ENCODE results near the gene SNX5. TPM values are rescaled to one million over a fixed set of nuclear protein-coding genes. Genes with fewer than 3 reads are reported as not detected.

SNX5 gene
- total RNA-seq, 1 experiment from 2014 or later, result 235 TPM

DNA sequence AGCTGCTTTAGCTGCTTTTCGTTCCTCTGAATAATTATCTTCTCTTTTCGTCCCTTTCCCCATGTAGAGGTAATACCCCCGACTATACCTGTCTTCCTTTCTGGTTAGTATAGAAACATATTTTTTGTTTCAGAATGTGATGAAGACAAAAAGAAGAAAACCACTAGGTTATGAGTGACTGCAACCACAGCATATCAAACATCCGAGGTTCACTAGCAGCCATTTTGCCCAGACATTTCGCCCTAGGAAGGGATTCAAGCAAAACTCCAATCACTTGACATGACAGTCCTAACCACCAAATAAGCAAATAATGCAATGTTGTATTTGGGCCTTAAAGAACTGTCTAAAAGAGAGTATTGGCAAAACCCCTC lies 9.4 kb downstream of the SNX5 start:
- no peak overlapping the region for H3K4me3 ChIP-seq
- no peaks in the 10 kb centered on the region for H3K9me3 ChIP-seq (replicated peaks)
- H3K36me3 ChIP-seq, result peaks cover 76% of the 10 kb centered on the region
- H3K4me1 ChIP-seq, result peaks cover 26% of the 10 kb centered on the region
- DNase-seq, result no peak
- no peaks in the 10 kb centered on the region for H3K27me3 ChIP-seq
- no peak overlapping the region for H3K27ac ChIP-seq

DNA sequence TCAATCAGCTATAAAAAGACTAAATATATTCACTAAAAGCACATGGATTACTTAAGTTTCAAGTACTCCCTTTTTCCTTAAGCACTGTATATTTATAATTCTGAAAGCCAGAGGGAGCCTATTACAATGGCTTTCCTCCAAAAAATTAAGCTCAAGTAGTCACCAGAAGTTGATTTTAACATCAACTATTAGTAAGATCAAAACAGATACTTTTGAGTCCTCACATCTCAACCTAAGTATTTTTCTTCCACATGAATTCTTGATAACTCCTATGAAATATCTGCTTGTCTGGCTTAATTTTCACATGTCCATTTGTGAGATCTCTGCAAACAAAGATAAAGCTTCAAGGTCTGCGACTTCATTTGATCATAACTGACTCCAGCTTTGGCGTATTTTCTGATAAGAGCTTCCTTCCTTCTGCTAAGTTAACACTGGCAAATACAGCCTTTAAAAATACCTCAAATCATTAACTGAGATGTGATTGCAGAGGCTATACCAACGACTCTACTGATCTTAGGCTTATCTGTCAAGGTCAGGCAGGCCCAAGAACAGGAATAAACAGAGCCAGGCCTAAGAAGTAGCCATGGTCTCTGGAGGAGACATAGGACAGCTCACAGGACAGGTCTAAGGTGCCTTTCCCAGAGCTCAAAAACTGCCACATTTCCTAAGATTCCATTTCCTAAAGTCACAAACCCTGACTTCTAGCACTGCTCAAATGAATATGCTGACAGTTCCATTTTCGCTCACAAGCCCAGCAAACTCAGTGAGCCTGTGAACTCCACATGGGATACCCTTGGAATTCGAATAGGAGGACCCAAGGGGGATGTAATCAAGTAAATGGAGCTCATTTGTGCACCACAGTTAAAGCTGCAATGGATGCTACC lies 10.0 kb downstream of the SNX5 start:
- peaks cover 23% of the 10 kb centered on the region for H3K4me1 ChIP-seq
- no peaks in the 10 kb centered on the region for H3K27me3 ChIP-seq
- no peaks in the 10 kb centered on the region for H3K9me3 ChIP-seq (replicated peaks)
- H3K27ac ChIP-seq, result no peak overlapping the region
- peaks cover 76% of the 10 kb centered on the region for H3K36me3 ChIP-seq
- no peak overlapping the region for H3K4me3 ChIP-seq
- DNase-seq, result no peak

DNA sequence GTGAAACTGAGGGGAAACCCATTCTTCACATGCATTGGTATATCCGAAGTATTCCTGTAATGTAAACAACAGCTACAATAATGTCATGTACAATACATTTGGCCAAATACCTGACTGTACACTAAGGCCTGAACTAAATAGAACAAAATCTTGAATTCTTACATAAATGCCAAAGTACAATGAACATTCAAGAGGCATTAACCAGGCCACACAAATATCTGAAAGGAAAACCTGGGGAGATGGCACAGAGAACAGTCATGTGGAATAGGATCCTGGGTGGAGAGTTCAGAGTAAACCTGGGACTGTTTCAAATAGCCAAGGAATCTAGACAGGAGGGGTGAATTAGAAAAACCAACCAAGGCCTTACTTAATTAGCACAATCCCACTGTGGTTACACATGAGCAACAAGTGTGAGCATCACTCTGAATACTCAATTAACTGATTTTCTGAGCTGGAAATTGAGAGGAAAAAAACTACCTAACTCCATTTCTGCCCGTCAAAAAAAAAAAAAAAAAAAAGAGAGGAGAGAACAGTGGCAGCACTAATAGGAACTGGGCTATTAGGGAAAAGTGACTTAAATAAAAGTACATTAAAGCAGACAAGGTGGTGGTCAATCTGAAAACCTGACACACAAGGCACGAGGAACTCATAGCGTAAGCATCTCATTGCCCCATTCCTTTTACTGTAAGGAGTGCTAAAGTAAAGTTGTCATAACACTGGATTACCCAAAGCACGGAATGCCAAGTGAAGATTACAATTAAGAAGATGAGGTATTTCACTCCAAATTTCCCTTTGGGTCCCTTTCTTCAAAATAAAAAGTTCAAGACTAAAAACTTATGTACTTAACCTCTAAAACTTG lies 10.9 kb downstream of the SNX5 start:
- no peaks in the 10 kb centered on the region for H3K9me3 ChIP-seq (replicated peaks)
- peaks cover 76% of the 10 kb centered on the region for H3K36me3 ChIP-seq
- no peak overlapping the region for H3K4me3 ChIP-seq
- H3K4me1 ChIP-seq, result peaks cover 19% of the 10 kb centered on the region
- H3K27me3 ChIP-seq, result no peaks in the 10 kb centered on the region
- no peak overlapping the region for H3K27ac ChIP-seq
- no peak for DNase-seq

DNA sequence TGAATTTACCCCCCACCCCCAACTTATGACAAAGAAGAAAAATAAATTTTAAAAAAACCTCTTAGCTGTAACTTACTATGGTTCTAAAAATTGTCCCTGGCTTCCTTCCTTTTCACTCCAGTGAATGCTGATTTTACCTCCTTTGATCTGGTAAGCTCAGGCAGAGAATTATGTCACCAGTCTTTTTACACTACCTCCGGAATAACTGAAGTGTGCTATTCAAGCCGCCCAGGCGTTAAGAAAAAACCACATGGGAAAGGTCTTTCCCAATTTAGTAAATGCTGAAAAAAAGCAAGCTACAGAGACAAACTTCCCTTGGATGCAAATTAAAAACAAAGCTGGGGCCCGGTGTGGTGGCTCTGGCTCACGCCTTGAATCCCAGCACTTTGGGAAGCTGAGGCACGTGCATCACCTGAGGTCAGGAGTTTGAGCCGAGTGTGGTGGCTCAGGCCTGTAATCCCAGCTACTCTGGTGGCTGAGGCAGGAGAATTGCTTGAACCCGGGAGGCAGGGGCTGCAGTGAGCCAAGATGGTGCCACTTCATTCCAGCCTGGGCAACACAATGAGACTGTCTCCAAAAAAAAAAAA lies 12.4 kb downstream of the SNX5 start:
- Histone ChIP-seq H3K36me3 (peaks cover 79% of the 10 kb centered on the region), H3K27ac (no peak overlapping the region), H3K9me3 (replicated peaks) (no peaks in the 10 kb centered on the region), H3K4me1 (peaks cover 7% of the 10 kb centered on the region), H3K27me3 (no peaks in the 10 kb centered on the region), H3K4me3 (no peak overlapping the region)
- no peak for DNase-seq

DNA sequence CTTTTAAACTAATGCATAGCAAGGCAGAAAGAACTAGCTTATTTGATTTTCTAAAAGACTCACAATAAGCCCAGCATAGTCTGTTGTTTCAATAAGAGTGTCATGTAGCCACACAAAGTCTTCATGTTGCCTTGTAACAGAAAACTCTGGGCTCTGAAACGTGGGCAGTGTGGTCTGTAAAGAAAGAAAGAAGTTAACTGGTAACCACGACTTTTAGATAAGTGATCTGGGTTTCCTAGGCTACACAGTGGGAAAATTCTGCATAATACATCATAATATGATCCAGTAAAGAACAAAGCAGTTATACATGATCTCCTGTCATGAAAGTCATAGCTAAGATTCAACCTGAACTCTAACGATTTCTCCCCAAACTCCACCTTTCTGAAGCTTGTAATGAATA lies 13.3 kb downstream of the SNX5 start:
- no peak overlapping the region for H3K4me3 ChIP-seq
- H3K9me3 ChIP-seq (replicated peaks), result no peaks in the 10 kb centered on the region
- H3K36me3 ChIP-seq, result peaks cover 86% of the 10 kb centered on the region
- H3K27ac ChIP-seq, result no peak overlapping the region
- DNase-seq, result no peak
- no peaks in the 10 kb centered on the region for H3K27me3 ChIP-seq
- H3K4me1 ChIP-seq, result peaks cover 2% of the 10 kb centered on the region

DNA sequence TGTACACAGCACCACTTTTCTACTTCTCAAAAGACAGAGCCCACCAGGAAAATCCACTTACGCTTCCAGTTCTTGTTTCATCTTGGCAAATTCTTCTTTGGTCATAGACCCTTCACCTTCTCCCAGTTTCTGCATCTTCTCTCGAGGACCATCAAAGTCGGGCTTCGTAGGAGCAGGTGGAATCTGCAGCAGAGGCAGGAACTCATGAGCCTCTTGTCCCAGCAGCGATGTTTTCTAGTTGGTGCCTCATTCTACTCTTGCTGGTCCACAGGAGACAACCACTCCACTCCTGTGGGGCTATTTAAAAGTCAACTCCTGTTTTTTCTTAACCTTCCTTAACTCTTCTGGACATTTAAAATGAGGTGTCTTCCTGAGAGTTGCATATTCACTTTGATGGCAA lies 14.7 kb downstream of the SNX5 start:
- DNase-seq, result no peak
- no peak overlapping the region for H3K27ac ChIP-seq
- no peaks in the 10 kb centered on the region for H3K9me3 ChIP-seq (replicated peaks)
- H3K4me1 ChIP-seq, result peaks cover 2% of the 10 kb centered on the region
- H3K27me3 ChIP-seq, result no peaks in the 10 kb centered on the region
- H3K36me3 ChIP-seq, result peaks cover 93% of the 10 kb centered on the region
- no peak overlapping the region for H3K4me3 ChIP-seq

DNA sequence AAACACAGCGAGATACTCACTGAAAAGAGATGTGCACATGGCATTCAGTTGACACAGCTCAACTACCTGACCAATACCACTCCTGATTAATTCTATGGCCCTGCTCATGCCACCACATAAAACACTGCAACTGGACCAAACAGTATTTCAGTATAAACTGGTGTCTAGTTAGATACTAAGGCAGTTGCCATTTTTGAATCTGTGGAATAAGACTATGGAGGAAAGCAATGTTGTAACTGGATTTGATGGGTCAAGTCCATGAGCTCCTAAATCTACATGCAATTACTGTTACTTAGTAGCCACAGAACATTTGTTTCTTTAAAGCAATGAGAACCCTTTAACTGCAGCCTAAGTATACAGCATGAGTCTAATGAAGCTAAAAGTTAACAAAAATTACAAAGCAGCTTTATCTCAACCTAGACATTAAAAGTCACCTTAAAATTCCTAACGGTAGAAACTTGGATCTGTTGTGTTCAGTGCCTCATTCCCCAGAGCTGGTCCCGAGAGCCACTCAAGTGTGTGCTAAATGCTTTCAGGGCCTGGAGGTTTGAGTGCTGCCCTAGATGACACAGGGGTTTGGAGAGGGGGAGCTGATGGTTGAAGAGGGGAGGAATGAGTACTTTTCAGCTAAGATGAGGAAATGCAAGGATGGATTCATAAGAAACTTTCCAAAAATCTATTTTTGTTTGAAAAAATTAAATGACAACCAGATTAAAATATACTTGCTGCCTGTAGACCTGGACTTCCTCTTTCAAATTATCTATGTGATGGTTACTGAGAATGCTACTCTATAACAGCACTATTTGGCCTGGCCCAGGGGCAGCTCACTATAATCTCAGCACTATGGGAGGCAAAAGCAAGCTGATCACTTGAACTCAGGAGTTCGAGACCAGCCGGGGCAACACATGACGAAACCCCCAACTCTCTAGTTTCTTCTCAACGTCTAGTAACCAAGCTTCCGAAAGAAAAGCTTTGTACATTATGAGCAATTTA lies 15.6 kb downstream of the SNX5 start:
- H3K36me3 ChIP-seq, result peaks cover 93% of the 10 kb centered on the region
- no peak for DNase-seq
- no peak overlapping the region for H3K4me3 ChIP-seq
- H3K27ac ChIP-seq, result no peak overlapping the region
- no peaks in the 10 kb centered on the region; the same call in 1 of the 2 replicates for H3K4me1 ChIP-seq
- H3K9me3 ChIP-seq (replicated peaks), result no peaks in the 10 kb centered on the region
- no peaks in the 10 kb centered on the region for H3K27me3 ChIP-seq

DNA sequence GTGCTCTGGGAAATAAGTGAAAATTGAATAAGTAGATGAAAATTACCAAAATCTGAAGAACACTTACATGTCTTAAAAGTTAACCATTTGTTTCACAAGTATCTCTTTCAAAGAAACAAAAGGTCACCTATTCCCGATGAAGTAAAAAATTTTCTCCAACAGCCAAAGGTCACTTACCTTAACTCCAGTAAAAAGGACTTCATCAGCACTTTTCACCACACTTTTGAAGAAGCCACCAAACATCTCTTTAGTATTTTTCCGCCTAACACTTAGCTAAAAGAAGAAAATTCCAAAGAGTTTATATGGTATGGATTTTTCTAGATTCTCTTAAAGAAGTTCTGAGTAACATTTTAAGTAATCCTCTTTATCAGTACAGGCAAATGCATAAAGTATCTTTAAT lies 17.3 kb downstream of the SNX5 start:
- Histone ChIP-seq H3K4me1 (no peaks in the 10 kb centered on the region), H3K27me3 (no peaks in the 10 kb centered on the region), H3K36me3 (peaks cover 100% of the 10 kb centered on the region), H3K27ac (no peak overlapping the region), H3K9me3 (replicated peaks) (no peaks in the 10 kb centered on the region), H3K4me3 (no peak overlapping the region)
- no peak for DNase-seq

DNA sequence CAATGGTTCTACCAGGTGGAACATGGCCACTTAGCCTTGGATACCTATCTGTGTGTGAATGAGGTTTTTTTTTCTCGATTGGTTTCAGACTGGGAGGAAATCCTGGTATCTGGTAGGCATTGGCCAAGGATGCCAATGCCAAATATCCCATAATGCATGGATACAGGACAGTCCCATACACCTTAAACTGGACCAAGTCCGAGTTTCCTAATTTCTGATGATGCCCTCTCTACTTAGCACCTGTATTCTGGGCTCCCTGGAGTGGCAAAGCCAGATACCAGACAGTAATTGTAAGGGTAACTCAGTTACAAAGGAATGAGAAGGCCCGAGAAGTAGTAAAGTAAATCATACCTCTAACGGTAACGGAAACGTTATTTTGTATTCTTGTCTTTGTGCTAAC lies 17.9 kb downstream of the SNX5 start:
- Histone ChIP-seq H3K36me3 (peaks cover 100% of the 10 kb centered on the region), H3K27me3 (no peaks in the 10 kb centered on the region), H3K27ac (no peak overlapping the region), H3K4me3 (no peak overlapping the region), H3K4me1 (no peaks in the 10 kb centered on the region), H3K9me3 (replicated peaks) (no peaks in the 10 kb centered on the region)
- no peak for DNase-seq

DNA sequence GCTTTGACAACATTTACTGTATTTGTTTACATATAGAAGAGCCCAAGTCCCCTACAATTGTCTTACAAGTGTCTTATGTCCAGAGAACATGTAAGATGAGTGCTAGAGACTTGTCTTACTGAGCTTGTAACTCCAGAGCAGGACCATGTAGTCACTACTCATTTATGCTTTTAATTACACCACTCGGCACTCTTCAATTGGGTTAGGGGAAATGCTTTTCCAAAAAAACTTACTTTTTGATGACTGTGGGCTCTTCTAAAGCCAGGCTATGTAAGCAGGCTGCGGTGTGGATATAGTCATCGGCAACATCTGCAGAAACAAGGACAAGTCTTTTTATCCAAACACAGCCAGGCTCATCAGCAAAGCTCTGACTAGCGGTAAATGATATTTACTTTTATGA lies 18.7 kb downstream of the SNX5 start:
- peaks cover 100% of the 10 kb centered on the region for H3K36me3 ChIP-seq
- no peaks in the 10 kb centered on the region for H3K27me3 ChIP-seq
- H3K4me1 ChIP-seq, result no peaks in the 10 kb centered on the region
- H3K27ac ChIP-seq, result no peak overlapping the region
- no peak overlapping the region for H3K4me3 ChIP-seq
- H3K9me3 ChIP-seq (replicated peaks), result no peaks in the 10 kb centered on the region
- no peak for DNase-seq

DNA sequence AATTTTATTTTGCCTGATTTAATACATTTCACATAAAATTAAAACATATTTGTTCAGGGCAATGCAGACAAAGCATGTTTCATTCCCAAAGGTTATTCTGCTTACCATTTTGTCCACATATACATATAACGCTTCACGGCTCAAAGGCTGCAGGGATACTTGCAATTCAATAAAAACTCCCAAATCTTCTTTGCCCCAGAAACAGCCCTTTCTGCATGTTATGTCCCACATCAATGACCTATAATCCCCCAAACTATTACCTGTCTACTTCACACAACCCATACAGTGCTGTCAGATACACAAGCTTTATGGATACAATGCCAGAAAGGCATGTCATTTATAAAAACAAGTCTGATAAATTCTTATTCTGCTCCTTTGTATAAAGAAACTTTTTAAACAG lies 20.2 kb downstream of the SNX5 start:
- H3K36me3 ChIP-seq, result peaks cover 100% of the 10 kb centered on the region
- no peak overlapping the region for H3K4me3 ChIP-seq
- H3K27ac ChIP-seq, result no peak overlapping the region
- H3K4me1 ChIP-seq, result no peaks in the 10 kb centered on the region
- H3K27me3 ChIP-seq, result no peaks in the 10 kb centered on the region
- no peaks in the 10 kb centered on the region for H3K9me3 ChIP-seq (replicated peaks)
- no peak for DNase-seq

DNA sequence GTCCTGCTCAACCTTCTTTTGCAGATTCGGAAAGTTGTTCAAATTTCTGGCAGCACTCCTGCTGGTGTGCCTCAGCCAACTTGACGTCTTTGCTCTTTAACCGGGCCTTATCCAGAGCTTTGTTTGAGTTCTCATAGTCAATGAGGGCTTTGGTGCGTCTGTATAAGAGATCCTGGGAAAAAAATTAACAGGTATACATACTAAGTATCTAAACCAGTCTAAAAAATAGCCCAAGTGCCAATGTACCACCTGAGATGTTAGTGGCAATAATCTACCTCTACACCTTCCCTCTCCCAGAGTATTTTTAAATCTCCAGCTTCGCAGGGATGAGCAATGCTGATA lies 21.1 kb downstream of the SNX5 start:
- Histone ChIP-seq H3K36me3 (peaks cover 100% of the 10 kb centered on the region), H3K27ac (no peak overlapping the region), H3K4me1 (no peaks in the 10 kb centered on the region), H3K9me3 (replicated peaks) (no peaks in the 10 kb centered on the region), H3K4me3 (no peak overlapping the region), H3K27me3 (no peaks in the 10 kb centered on the region)
- no peak for DNase-seq

DNA sequence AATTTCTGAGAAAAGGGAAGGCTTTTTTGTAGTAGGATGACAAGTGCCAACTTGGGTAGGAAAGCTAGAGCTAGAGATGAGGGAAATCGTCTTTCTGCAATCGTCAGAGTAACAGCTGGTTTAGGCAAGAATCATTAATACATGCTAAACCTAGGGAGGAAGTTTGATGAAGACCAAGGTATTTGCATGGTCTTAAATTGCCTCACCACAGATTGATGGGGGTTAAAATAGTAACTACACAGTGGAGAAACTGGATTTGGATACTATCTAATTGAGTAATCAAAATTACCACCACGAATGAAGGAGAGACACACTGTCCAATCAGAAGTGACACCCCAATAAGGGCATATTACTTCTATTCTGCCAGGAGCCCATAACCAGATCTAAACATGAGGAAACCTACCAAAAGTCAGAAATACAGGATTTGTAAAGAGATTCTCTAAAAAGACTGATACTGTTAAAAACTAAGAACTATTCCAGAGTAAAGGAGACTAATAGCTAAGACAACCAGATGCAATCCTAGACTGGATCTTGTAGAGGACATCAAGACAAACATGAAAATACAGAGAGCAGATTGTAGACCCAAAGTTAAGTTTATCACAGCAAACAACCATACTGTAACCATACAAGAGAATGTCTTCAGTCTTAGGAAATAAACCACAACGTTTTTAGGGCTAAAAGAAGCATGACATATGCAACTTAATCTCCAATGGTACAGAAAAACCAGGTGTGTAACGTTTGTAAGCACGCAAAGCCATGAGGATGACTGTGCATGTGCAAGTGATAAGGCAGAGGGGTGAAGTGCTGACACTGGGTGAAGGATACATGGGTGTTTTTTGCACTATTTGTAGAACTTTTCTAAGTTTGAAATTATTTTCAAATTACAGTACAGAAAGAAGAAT lies 21.8 kb downstream of the SNX5 start:
- DNase-seq, result no peak
- no peaks in the 10 kb centered on the region for H3K4me1 ChIP-seq
- H3K27ac ChIP-seq, result no peak overlapping the region
- H3K9me3 ChIP-seq (replicated peaks), result no peaks in the 10 kb centered on the region
- no peaks in the 10 kb centered on the region for H3K27me3 ChIP-seq
- peaks cover 100% of the 10 kb centered on the region for H3K36me3 ChIP-seq
- no peak overlapping the region for H3K4me3 ChIP-seq

Measured in SJCRH30 (cell line).